OCI-M1 (cell line): ENCODE measurements around the gene SMIM36.
A peak's percentile ranks its signal among the peaks of the same experiment; 100 is the strongest.
"Not testable (repeated sequence)": the region's sequence is repeated elsewhere in the genome, so short reads cannot be mapped to it uniquely, and the experiment has no call there.

Experiments used
- DNase-seq: peaks from one replicate; lab custom pipeline; 2025; lab: John Stamatoyannopoulos, UW

SMIM36 gene

GRCh38 chr17:55433629-55434422, 77.4 kb downstream of the SMIM36 start:
- DNase-seq, result no peak

- no peak for DNase-seq
Observed at GRCh38 chr17:55433029-55433628, 78.1 kb downstream of the SMIM36 start.

GRCh38 chr17:55432358-55433028, 78.8 kb downstream of the SMIM36 start:
- peak; percentile 36 for DNase-seq

GRCh38 chr17:55431914-55432313, 79.3 kb downstream of the SMIM36 start:
- not testable (repeated sequence) for DNase-seq

GRCh38 chr17:55430541-55431288, 80.5 kb downstream of the SMIM36 start:
- DNase-seq, result peak; percentile 21

- no peak for DNase-seq
Observed at GRCh38 chr17:55427587-55427882, 83.7 kb downstream of the SMIM36 start.

GRCh38 chr17:55426851-55427586, 84.2 kb downstream of the SMIM36 start:
- DNase-seq, result peak; percentile 9

- no peak for DNase-seq
Observed at GRCh38 chr17:55424893-55425540, 86.2 kb downstream of the SMIM36 start.

GRCh38 chr17:55423535-55423934, 87.7 kb downstream of the SMIM36 start:
- no peak for DNase-seq

GRCh38 chr17:55422828-55423164, 88.5 kb downstream of the SMIM36 start:
- not testable (repeated sequence) for DNase-seq

GRCh38 chr17:55421179-55421934, 89.9 kb downstream of the SMIM36 start, which contains the start of gene MMD:
Gene MMD (minus strand): TSS chr17:55421835. CDS start chr17:55421695, 140 bp downstream.
- peak; percentile 57 for DNase-seq

GRCh38 chr17:55420776-55421178, 90.5 kb downstream of the SMIM36 start:
- peak; percentile 57 for DNase-seq

GRCh38 chr17:55420067-55420775, 91.0 kb downstream of the SMIM36 start:
- DNase-seq, result peak; percentile 87

GRCh38 chr17:55418369-55419268, 92.6 kb downstream of the SMIM36 start:
- DNase-seq, result no peak

GRCh38 chr17:55417411-55418268, 93.6 kb downstream of the SMIM36 start:
- no peak for DNase-seq

- peak; percentile 58 for DNase-seq
Observed at GRCh38 chr17:55416470-55417052, 94.7 kb downstream of the SMIM36 start.

- peak; percentile 22 for DNase-seq
Observed at GRCh38 chr17:55416000-55416399, 95.3 kb downstream of the SMIM36 start.
